PC-9 (cell line): ENCODE results near the gene GNG8. TPM values are rescaled to one million over a fixed set of nuclear protein-coding genes. Genes with fewer than 3 reads are reported as not detected.

Experiments
- BruUV-seq: library from RNA; stranded (reverse); fragments of 400-500 nt; replicated peaks from 2 replicates; lab custom pipeline; 2021; lab: Mats Ljungman, UMichigan
- CTCF ChIA-PET: fragments of 300-600 bp; sonication (Branson Sonifier 250); formaldehyde crosslinking; loops from one replicate; lab custom pipeline; 2022; ENCODE audit warnings: antibody characterized with exemption; lab: Charles Lee
- POLR2A ChIA-PET: fragments of 300-600 bp; sonication (Branson Sonifier 250); formaldehyde crosslinking; loops from one replicate; lab custom pipeline; 2022; ENCODE audit warnings: antibody characterized with exemption; ENCODE audit not compliant: unreplicated experiment; lab: Charles Lee
- DNase-seq, 2 experiments: peaks; one replicate each; pipeline versions ENCODE4 v3.0.0 to v3.0.0-alpha.2; 2015 to 2022; ENCODE audit warnings: mixed read lengths in 1 of 2
- H2AFZ ChIP-seq: fragments of 200-600 bp; sonication (generic); 2 replicates; pipeline ENCODE4 v1.8.1; 2017; ENCODE audit warnings: antibody characterized with exemption
- H3F3A ChIP-seq: fragments of 200-600 bp; sonication (generic); 2 replicates; pipeline ENCODE4 v1.8.1; 2017; ENCODE audit warnings: antibody characterized with exemption, mild to moderate bottlenecking, low read depth; ENCODE audit not compliant: insufficient read depth
- H3K27ac ChIP-seq: fragments of 200-600 bp; sonication (generic); 2 replicates; pipeline ENCODE4 v1.6.1; 2016; ENCODE audit warnings: mixed run types
- H3K27me3 ChIP-seq: fragments of 200-600 bp; sonication (generic); 2 replicates; pipeline ENCODE4 v1.6.1; 2016; ENCODE audit warnings: low read depth, mixed run types; ENCODE audit not compliant: insufficient read depth
- H3K36me3 ChIP-seq: fragments of 200-600 bp; sonication (generic); 2 replicates; pipeline ENCODE4 v1.6.1; 2016; ENCODE audit warnings: low read depth, mixed run types
- H3K4me1 ChIP-seq: fragments of 200-600 bp; sonication (generic); replicated peaks from 2 replicates; pipeline ENCODE4 v1.6.1; 2016; ENCODE audit warnings: mixed run types; ENCODE audit not compliant: insufficient read depth
- H3K4me2 ChIP-seq: fragments of 200-600 bp; sonication (generic); 2 replicates; pipeline ENCODE4 v1.6.1; 2017; ENCODE audit warnings: mixed run types
- H3K4me3 ChIP-seq: fragments of 200-600 bp; sonication (generic); 2 replicates; pipeline ENCODE4 v1.6.1; 2016; ENCODE audit warnings: mixed run types
- H3K79me2 ChIP-seq: fragments of 200-600 bp; sonication (generic); 2 replicates; pipeline ENCODE4 v1.6.1; 2017; ENCODE audit warnings: low read depth, mixed run types
- H3K9me2 ChIP-seq: fragments of 200-600 bp; sonication (generic); 2 replicates; pipeline ENCODE4 v1.8.1; 2017; ENCODE audit warnings: mild to moderate bottlenecking; ENCODE audit not compliant: insufficient read depth
- H3K9me3 ChIP-seq: fragments of 200-600 bp; sonication (generic); 2 replicates; pipeline ENCODE4 v1.8.1; 2016; ENCODE audit warnings: low read depth; ENCODE audit not compliant: insufficient read depth
- H4K20me1 ChIP-seq: fragments of 200-600 bp; sonication (generic); 2 replicates; pipeline ENCODE4 v1.8.1; 2017; ENCODE audit not compliant: insufficient read depth
- CTCF ChIP-seq: fragments of 200-600 bp; sonication (generic); conservative IDR thresholded peaks from 2 replicates; pipeline ENCODE4 v1.6.1; 2017; ENCODE audit warnings: mixed run types, antibody characterized with exemption, mild to moderate bottlenecking, moderate library complexity
- EZH2 ChIP-seq: fragments of 200-600 bp; sonication (generic); IDR thresholded peaks from 2 replicates; pipeline ENCODE4 v1.8.0; 2017; ENCODE audit warnings: antibody characterized with exemption, low read depth
- intact Hi-C: fragments of 100-400 bp; cut with micrococcal nuclease; formaldehyde crosslinking; loops from one replicate; pipeline ENCODE4 v1.10.0; 2022; ENCODE audit not compliant: unreplicated experiment
- total RNA-seq: library from RNA; stranded (reverse); gene quantifications from 2 replicates; pipeline ENCODE4 v1.2.3, GENCODE V29; 2021

Gene GNG8
- total RNA-seq, 1 experiment from 2014 or later = not detected

- BruUV-seq = no TSS peak
- intact Hi-C loops = no loop called here
- Histone ChIP-seq H3K4me2 (no peak overlapping the region), H3K9me2 (no peaks in the 10 kb centered on the region), H3K79me2 (no peaks in the 10 kb centered on the region), H4K20me1 (no peaks in the 10 kb centered on the region), H3K9me3 (no peaks in the 10 kb centered on the region), H3K36me3 (no peaks in the 10 kb centered on the region), H3K27ac (no peak overlapping the region), H2AFZ (no peak overlapping the region), H3F3A (peaks cover 5% of the 10 kb centered on the region; the same call in 1 of the 2 replicates), H3K4me3 (no peak overlapping the region), H3K27me3 (no peaks in the 10 kb centered on the region), H3K4me1 (no peaks in the 10 kb centered on the region)
- no peak for TF ChIP-seq CTCF
- TF ChIP-seq EZH2 = no peak
- ChIA-PET CTCF (no interaction called here), POLR2A (no interaction called here)
- peak in 1 of 2 experiments; percentile 39 for DNase-seq
Measured at GRCh38 chr19:46618670-46619231, 17.3 kb downstream of the GNG8 start.

GRCh38 chr19:46617601-46618000 lies 18.4 kb downstream of the GNG8 start:
- no TSS peak for BruUV-seq
- CTCF ChIA-PET = interaction anchor here (0.6 to 1.5 kb wide), 5 partner anchors 28 to 731 kb away, joined by 3 to 19 read pairs (median 5); partner anchors contain the start of gene DACT3
- intact Hi-C loops = no loop called here

GRCh38 chr19:46616631-46617322 lies 19.2 kb downstream of the GNG8 start:
- DNase-seq = peak; percentile 45 to 66
- H3K4me1 ChIP-seq = no peaks in the 10 kb centered on the region
- no peak overlapping the region for H3K4me2 ChIP-seq
- H3K36me3 ChIP-seq = no peaks in the 10 kb centered on the region
- CTCF ChIA-PET = interaction anchor here (0.6 to 1.5 kb wide), 7 partner anchors 11 to 270 kb away, joined by 3 to 19 read pairs (median 4); partner anchors contain the start of genes DACT3 and PPP5C
- no peaks in the 10 kb centered on the region for H3K27me3 ChIP-seq
- no peaks in the 10 kb centered on the region for H3K79me2 ChIP-seq
- BruUV-seq = no TSS peak
- POLR2A ChIA-PET = no interaction called here
- H2AFZ ChIP-seq = no peak overlapping the region
- H3K4me3 ChIP-seq = no peak overlapping the region
- no peaks in the 10 kb centered on the region for H4K20me1 ChIP-seq
- intact Hi-C loops = no loop called here
- H3K9me2 ChIP-seq = no peaks in the 10 kb centered on the region
- H3K27ac ChIP-seq = no peak overlapping the region
- H3F3A ChIP-seq = peaks cover 9% of the 10 kb centered on the region; the same call in 1 of the 2 replicates
- peak; percentile 69 for TF ChIP-seq CTCF
- no peak for TF ChIP-seq EZH2
- H3K9me3 ChIP-seq = no peaks in the 10 kb centered on the region

More at GRCh38 chr19:46617601-46618000, 18.4 kb downstream of the GNG8 start:
- H3K36me3 ChIP-seq = no peaks in the 10 kb centered on the region
- H4K20me1 ChIP-seq = no peaks in the 10 kb centered on the region
- DNase-seq = peak in 1 of 2 experiments; percentile 28
- H3K4me1 ChIP-seq = no peaks in the 10 kb centered on the region
- H3K79me2 ChIP-seq = no peaks in the 10 kb centered on the region
- H3K4me3 ChIP-seq = no peak overlapping the region
- H3K9me2 ChIP-seq = no peaks in the 10 kb centered on the region
- no peak overlapping the region for H3K27ac ChIP-seq
- no peaks in the 10 kb centered on the region for H3K27me3 ChIP-seq
- no peaks in the 10 kb centered on the region for H3K9me3 ChIP-seq
- POLR2A ChIA-PET = no interaction called here
- no peak overlapping the region for H3K4me2 ChIP-seq
- no peak overlapping the region for H2AFZ ChIP-seq
- peaks cover 5% of the 10 kb centered on the region; the same call in 1 of the 2 replicates for H3F3A ChIP-seq
- TF ChIP-seq EZH2 (no peak), CTCF (no peak)
